HG02840 (cell line): Measurements from ENCODE around the gene RAD23A.

Experiments
- ATAC-seq: cut with Tn5 transposase; IDR thresholded peaks from one replicate; pipeline ENCODE4 v1.9.1; 2021; ENCODE audit warnings: mild to moderate bottlenecking, moderate library complexity, moderate number of reproducible peaks; ENCODE audit not compliant: unreplicated experiment, low FRiP score

The RAD23A gene

DNA sequence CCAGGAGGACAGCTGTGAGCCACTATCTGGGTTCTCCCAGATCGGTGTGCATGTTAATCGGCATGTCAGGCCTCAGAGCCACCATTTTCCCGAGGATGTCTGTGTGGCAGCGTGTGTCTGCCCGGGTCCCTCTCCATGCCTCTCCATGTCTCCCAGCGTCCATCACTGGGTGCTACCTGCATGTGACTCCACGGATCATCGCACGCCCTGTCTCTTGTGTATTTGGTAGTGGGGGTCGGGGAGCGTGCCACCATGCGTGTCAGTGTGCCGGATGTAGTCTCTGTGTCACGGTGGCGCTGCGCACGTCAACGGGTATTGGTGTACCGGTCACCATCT, 55.5 kb downstream of the RAD23A start:
- ATAC-seq, result no peak

- no peak for ATAC-seq
Observed at GRCh38 chr19:13001502-13002165, 56.0 kb downstream of the RAD23A start.

- no peak for ATAC-seq
Observed at GRCh38 chr19:13002166-13002898, 56.7 kb downstream of the RAD23A start.

GRCh38 chr19:13003081-13003480, 57.4 kb downstream of the RAD23A start:
- ATAC-seq, result no peak
